DMS153 (cell line): ENCODE results near the gene CNN1.
"Not testable (repeated sequence)": the region's sequence is repeated elsewhere in the genome, so short reads cannot be mapped to it uniquely, and the experiment has no call there.

Source experiments
- DNase-seq: peaks from one replicate; lab custom pipeline; 2025; lab: John Stamatoyannopoulos, UW

The CNN1 gene

DNA sequence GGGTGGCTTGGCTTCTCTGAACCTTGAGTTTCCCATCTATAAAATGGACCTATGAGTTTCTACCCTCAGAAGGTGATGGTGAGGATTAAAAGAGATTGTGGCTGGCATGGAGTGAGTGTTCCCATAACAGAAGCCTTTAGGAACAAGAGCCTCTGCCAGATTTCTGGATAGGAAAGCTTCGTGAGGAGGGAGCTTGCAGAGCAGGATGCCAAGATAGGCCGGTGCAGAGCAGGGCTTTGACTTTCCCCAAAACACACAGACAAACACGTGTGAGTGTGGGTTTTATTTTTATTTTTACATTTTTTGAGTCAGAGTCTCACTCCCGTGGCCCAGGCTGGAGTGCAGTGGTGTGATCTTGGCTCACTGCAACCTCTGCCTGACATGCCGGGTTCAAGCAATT, 3.7 kb upstream of the CNN1 start:
- no peak for DNase-seq

DNA sequence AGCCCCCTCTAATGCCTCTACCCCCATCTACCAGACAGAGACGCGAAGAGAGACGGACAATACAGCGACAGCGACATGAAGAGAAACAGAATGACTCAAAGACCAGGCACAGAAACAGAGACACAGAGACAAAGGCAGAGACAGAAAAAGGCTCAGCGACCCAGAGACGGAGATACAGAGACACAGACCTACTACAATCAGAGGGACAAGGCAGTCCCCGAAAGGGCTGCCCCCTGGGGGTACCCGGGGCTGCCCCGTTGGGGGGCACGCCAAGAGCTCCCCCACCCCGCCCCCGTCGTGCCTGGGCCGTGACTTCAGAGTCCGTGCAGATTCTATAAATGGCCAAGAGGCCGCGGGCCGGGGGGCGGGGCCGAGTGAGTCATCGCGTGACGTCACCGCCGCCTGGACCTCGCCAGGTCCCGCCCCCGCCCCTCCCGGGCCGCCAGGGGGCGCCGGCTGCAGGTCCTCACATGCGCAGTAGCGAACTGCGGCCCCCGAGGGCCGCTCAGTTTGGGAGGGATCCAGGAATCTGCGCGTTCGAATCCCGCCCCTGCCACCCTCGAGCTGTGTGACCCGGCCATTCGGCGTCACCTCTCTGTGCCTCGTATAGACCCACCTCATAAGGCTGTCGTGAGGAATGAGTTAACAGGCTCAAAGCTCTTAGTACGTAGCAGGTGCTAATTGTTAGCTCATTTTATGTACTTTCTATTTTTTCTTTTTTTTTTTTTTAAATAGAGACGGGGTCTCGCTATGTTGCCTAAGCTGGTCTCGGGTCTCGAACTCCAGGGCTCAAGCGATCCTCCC, 2.7 kb upstream of the CNN1 start:
- peak; percentile 40 for DNase-seq

DNA sequence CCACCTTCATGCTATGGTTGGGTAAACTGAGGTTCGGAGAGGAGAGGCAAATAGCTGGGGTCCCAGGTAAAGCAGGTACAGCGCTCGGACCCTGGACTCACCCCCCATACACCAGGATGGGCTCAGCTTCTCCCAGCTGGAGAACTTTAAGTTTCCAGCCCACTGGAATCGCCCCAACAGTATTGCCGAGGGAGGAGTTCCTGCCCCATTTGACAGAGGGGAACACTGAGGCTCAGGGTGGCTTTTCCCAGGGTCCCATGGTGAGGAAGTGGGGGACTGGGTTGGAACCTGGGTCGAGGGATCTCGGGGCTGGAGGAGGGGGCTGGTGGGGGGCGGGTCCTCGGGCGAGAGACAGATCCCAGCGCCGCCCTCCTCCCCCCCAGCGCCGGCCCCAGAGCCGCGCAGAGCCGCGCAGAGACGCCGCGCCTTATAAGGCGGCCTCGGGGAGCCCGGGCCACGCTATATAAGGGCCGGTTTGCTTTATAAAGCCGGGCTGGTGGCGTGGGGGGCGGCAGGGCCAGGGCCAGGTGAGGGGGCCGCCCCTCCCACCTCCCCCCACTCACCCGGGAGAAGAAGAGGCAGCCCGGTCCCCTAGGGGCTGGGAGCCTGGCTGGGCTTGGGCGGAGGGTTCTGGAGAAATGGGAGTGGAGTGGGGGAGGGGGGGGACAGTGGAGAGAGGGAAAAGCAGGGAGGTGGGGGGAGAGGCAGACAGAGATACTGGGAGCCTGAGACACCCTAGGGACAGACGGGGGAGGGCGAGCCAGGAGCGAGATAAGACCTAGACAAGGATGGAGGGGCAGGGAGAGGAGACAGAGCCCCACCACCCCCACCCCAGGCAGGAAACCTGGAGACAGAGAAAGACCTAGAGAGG, 1.1 kb downstream of the CNN1 start:
- no peak for DNase-seq

DNA sequence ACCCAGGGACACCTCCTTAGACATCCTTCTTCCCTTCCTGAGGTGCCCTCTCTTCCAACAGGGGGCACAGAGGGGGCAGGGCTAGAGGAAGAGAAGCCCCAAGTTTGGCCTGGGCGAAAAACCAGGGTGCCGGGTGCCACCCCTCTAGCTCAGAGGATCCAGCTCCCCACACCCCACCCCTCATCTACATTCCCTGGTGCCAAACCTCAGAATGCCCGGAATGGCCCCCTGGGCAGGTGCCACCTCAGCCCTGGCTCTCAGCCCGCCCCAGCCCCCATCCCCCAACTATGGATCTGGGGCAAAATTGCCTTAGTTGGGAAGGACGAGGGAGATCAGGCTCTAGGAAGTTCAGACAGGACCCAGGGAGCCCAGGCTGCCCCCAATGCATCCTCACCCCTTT, 2.0 kb downstream of the CNN1 start:
- no peak for DNase-seq

DNA sequence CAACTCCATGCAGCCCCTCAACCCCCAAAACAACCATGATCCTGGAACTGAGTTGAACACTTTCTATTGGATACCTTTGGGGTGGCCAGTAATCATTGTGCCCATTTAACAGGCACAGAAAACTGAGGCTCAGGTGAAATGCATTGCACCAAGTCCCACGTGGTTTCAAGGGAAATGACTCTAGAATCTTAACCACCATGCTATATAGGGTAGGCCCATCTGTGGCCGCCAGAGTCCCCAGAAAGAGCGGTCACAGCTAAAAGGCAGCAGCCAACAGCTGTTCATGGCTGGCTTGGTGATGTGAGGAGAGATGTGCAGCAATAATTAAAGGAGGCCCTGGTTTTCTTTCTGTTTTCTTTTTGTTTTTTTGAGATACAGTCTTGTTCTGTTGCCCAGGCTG, 2.6 kb downstream of the CNN1 start:
- DNase-seq = no peak

DNA sequence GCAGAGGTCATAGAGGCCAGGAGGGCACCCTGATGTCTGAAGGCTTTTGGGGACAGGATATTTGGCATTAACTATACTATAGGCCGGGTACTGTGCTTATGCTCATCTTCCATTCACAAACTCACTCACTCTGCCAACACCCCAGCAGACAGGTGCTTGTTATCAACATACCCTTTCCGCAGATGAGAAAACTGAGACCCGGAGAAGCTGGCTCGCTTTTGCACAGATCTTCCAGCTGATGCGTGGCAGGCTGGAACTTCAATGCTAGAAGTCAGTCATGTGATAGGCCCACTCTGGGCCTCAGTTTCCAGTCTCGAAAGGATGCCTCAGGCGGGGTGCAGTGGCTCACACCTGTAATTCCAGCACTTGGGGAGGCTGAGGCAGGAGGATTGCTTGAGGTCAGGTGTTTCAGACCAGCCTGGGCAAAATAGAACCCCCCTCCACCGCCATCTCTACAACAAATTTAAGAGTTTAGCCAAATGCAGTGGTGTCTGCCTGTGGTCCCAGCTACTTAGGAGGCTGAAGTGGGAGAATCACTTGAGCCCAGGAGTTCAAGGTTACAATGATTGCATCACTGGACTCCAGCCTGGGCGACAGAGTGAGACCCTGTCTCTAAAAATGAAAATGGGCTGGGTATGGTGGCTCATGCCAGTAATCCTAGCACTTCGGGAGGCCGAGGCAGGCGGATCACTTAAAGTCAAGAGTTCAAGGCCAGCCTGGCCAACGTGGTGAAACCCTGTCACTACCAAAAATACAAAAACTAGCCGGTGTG, 9.5 kb downstream of the CNN1 start:
- DNase-seq = no peak

DNA sequence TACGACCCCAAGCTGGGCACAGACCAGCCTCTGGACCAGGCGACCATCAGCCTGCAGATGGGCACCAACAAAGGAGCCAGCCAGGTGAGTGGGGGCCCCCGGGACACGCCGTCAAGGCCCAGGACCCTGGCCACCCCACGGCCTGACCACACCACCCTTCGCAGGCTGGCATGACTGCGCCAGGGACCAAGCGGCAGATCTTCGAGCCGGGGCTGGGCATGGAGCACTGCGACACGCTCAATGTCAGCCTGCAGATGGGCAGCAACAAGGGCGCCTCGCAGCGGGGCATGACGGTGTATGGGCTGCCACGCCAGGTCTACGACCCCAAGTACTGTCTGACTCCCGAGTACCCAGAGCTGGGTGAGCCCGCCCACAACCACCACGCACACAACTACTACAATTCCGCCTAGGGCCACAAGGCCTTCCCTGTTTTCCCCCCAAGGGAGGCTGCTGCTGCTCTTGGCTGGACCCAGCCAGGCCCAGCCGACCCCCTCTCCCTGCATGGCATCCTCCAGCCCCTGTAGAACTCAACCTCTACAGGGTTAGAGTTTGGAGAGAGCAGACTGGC, 10.8 kb downstream of the CNN1 start:
- DNase-seq = no peak

DNA sequence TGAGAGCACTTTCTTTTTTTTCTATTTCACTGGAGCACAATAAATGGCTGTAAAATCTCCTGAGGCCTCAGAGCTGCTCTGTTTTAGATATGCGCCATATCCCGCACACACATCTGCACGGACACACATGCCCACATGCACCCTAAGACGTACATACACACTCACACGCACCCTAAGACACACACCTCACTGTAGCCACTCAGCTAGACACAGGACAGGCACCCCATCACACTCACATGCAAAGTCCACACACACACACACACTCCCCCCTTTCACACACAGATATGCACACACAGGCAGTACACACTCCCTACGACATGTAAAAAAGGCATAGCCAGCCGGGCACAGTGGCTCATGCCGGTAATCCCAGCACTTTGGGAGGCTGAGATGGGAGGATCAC, 11.6 kb downstream of the CNN1 start:
- no peak for DNase-seq

DNA sequence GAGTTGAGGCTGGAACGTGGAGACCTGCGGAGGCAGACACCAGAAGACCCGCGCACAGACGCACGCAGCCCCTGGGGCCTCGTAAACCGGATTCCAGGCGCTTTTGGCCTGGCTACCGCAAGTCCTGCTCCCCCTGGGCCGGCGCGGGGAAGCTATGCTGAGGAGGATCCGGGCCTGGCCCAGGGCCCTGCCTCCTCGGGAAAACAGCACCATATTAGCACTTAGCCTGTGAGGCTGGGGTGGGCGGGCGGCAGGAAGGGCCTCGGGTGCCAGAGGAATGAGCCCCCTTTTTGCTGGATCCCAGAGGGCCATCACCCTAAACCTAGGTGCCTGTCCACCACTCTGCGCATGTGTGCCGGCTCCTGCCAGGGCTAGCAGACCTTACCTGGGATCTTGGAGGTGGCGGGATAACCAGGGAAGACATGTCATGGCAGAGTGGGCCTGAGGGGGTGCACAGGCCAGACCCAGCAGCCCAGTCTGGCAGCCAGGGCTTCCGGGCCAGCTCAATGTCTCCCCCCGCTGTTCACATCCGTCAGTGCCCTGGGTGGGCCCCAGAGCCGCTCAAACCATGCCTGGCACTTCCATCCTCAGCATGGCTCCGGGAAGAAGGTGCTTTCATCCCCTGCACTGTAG, 13.1 kb downstream of the CNN1 start:
- DNase-seq = no peak

DNA sequence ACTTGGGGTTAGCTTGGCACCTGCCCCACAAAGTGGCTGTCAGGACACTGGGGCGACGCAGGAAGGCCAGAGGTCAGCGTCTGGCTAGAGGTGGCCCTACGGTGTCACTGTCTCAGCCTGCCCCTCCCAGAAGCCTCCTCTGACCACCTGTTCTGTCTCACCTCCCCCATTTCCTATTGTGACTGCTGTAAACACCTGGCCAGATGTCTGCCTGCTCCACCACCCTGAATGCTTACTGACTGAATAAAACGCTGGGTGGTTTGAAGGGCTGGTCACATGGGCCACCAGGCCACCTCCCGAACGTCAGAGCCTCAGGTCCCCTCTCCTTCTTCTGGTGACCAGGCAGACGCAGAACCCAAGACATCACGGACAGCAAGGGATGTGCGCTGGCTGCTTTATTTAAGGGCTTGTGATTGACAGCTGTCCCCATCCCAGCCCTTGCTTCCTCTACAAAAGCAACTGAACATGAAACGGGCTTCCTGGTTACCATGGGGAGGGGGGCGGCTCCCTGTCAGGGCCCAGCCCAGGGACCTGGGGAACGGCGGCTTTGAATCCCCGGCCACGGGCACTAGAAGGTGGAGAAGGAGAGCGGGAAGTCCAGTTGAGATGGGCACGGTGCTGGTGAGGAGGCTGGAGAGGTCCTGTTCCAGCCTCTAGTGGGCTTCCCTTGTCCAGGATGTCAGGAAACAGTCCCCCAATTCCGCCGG, 14.2 kb downstream of the CNN1 start:
- DNase-seq = no peak

DNA sequence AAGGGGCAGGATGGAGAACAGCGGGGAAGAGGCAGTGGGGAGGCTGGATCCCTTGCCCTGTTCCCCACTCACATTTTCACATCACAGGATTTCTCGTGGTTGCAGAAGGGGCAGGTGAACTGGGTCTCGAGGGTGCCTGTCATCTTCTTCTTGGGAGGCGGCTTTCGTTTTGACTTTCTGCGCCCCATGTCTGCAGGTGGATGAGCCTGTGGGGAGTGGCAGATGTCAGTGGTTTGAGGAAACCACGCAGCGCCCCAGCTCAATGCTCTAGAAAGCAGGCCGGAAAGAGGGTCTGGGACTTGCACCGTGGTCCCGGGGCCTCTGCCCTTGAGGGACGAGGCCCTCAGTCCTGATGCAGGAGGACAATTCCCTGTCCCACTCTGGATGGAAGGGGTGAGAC, 15.5 kb downstream of the CNN1 start:
- DNase-seq = no peak

DNA sequence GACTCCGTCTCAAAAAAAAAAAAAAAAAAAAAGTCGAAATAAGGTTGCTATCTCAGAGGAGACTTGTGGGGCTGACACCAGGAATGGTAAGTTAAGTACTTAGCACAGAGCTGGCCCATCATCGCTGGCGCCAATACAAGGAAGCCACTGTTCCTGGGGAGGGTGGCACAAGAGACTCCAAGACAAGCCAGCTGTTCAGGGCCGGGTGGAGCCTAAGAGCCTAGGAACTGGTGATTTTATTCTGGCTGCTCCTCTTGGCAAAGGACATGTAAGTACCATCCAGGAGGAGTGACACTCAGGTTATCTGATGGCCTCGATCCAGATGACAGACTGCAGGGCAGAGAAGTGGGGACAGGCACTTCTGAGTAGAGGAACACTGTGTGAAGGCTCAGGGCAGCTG, 16.6 kb downstream of the CNN1 start:
- DNase-seq = no peak

DNA sequence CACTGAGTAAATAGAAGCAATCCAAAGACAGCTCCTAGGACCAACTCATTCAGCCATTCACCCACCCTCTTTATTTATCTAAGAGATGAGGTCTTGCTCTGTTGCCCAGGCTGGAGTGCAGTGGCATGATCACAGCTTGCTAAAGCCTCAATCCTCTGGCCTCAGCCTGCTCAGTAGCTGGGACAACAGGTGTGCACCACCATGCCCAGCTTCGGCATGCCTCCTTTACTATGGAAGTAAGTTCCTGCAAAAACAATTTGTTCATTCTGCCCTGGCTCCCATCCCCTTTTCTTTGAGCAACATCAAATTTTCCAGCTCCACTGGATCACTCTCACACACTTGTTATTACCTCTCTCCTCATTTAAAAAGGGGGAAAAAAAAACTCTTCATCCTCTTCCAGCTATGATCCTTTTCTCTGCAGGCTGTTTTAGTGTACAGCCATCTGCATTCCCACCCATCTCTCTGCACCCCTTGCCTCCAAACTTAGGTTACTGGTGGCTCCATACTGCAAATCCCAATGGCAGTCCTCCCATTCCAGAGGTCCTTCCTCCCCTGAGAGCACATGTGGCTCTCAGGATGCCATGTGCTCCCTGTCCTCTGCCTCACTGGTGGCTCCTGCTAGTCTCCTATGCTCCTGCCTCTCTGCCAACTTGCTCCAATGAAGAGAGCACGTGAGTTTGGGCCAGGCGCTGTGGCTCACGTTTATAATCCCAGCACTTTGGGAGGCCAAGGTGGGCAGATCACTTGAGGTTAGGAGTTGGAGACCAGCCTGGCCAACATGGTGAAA, 18.2 kb downstream of the CNN1 start:
- no peak for DNase-seq

DNA sequence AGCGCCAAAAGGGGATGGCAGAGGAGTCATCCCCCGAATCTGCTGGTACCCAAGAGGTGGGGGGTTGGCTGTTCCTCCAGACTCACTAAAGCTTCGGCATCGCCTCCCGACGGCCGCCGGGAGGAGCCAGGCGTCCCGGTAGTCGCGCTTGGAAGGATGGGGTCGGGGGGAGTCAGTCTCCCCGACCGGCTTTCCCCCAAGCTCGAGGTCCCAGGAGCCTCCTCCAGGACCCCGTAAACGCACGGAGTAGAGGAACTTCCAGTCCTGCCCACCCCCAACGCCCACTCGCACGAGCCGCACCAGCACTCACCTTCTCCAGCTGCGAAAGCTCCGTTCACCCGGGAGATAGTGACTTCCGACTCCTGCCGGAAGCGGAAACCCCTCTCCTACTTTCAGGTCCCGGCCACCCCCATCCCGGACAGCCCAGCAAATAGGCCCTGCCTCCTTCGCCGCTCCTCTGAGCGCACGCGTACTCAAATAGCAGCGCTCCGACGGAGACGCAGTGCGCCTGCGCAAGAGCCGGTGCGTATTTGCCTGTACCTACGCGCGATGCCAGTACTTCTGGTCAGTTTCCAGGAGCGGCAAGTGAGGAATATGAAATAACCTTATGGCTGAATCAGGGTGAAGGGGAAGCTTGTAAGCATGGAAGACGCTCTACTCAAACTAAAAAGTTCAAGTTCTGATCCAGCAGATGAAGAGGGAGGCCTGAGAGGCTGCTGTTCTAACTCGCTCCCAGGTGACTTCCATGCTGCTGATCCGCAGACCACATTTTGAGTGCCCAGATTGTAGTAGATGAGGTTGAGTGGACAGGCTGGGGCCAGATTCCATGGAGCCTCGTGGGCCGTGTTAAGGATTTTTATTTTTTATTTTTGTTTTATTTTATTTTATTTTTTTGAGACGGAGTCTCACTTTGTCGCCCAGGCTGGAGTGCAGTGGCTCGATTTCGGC, 20.5 kb downstream of the CNN1 start, which contains the start of gene ELOF1:
Gene ELOF1, minus strand, starts transcription at position 350 of the 948 bp plus-strand sequence. CDS start 4,883 bp downstream, outside the sequence.
- DNase-seq = peak; percentile 96

DNA sequence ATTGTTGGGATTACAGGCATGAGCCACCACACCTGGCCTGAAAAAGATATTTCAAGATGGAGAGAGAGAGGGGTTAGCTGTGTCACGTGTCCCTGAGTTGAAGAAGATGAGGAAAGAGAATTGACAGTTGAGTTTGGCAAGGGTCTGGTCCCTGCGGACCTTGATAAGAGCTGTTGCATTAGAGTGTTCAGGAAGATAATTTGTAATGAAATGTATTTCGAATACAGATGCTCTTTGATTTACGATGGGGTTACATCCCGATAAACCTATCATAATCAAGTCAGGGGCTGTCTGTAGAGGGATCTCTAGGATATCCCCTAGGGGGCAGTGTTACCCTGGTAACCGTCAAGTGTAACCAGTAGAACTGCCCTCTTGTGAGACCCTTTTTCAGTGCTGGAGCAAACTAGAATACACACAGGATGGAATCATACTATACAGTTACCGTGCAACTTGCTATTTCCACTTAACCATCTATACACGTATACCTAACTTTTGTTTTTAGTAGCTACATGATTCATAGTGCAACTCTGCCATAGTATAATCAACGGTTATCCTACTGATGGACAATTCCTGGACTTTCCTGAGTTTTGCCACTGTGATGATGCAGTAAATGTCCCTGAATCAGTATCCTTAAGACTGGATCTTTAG, 21.9 kb downstream of the CNN1 start:
- DNase-seq = peak; percentile 41

DNA sequence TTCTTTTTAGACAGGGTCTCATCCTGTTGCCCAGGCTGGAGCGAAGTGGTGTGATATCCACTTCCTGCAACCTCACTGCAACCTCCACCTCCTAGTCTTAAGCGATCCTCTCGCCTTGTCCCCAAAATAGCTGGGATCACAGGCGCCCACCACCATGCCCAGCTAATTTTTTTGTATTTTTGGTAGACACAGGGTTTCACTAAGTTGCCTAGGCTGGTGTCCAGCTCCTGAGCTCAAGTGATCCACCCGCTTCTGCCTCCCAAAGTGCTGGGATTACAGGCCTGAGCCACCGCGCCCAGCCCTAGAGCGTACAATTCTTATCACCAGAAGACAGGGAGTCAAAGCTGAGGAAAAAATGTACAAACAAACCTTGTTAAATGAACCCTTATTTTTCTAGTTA, 24.9 kb downstream of the CNN1 start:
- DNase-seq = no peak

DNA sequence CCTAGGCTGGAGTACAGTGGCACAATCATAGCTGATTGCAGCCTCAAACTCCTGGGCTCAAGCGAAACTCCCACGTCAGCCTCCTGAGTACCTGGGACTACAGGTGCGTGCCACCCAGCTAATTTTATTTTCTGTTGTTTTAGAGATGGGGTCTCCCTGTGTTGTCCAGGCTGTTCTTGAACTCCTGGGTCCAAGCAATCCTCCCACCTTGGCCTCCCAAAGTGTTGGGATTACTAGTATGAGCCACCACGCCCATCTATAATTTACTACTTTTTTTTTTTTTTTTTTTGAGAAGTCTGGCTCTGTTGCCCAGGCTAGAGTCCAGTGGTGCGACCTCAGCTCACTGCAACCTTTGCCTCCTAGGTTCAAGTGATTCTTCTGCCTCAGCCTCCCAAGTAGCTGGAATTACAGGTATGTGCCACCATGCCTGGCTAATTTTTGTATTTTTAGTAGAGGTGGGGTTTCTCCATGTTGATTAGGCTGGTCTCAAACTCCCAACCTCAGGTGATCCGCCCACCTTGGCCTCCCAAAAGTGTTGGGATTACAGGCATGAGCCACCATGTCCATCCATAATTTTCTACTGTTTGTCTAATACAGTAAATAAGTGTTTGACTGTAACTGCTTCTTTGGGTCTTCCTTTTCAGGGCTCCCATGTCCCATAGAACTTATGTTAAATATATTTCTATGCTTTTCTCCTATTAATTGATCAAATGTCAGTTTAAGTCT, 25.6 kb downstream of the CNN1 start:
- not testable (repeated sequence) for DNase-seq

DNA sequence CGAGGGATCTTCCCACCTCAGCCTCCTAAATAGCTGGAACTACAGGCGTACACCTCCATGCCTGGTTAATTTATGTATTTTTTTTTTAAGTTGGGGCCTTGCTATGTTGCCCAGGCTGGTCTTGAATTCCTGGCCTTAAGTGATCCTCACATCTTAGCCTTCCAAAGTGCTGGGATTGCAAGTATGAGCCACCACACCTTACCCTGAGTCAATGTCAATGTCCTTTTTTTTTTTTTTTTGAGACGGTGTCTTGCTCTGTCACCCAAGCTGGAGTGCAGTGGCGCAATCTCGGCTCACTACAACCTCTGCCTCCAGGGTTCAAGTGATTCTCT, 27.0 kb downstream of the CNN1 start:
- DNase-seq = not testable (repeated sequence)
